Superior temporal gyrus (tissue), 1 donor: Measurements from ENCODE around the gene ELAVL4.
"Not testable (repeated sequence)": the region's sequence is repeated elsewhere in the genome, so short reads cannot be mapped to it uniquely, and the experiment has no call there.

Experiments used
- DNase-seq: peaks from one replicate; pipeline ENCODE4 v3.0.0-alpha.2; 2016; ENCODE audit errors: extremely low spot score

ELAVL4 gene

DNA sequence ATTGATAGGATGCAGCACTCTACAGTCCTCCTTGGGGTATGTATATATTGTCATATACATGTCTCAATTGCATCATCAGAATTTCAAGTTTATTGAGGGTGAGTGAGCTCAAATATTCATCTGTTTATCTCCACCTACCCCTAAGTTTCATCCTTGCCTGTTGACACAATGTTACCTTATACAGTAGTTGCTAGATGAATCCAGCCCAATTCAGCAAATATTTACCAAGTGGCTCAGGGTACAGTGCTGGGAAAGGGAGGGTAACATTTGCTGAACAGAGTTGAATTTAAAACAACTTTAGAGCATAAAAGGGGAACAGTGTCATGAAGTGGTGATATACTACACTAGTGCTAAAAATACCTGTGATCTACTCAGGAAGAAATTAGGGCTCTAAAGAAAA is 14.4 kb downstream of the ELAVL4 start:
- no peak for DNase-seq

DNA sequence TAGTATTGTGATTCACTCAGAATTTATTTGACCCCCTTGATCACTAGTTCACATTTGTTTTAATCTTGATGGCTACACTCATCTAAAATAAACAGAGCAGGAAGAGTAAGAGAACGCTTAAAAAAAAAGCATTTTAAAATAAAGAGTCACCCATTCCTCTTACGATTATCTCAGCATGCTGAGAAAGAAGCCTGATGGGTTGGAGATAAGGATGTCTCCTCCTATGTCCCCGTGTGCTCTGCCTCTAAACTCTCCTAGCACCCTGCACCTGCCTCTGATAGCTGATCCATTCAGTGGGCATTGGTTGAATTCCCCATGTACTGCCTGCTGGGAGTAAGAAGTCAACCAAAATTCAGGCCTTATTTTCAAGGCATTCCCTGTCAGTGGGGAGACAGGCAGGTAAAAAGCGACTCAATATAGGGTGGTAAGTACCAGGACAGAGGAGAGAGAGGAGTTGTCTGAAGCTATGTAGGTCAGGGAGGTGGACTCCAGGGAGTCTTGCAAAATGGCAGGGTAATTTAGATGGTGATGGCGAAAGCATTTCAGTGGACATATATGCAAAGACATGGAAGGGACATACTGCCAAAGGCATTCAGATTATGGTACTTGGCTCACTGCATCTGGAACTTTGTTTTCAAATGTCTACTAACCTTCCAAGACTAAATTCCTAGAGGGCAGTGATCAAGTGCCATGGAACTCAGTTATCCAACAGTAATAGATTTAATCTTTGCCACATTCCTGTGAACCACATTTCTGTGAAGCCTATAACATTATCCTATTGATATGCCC is 18.4 kb downstream of the ELAVL4 start:
- no peak for DNase-seq

DNA sequence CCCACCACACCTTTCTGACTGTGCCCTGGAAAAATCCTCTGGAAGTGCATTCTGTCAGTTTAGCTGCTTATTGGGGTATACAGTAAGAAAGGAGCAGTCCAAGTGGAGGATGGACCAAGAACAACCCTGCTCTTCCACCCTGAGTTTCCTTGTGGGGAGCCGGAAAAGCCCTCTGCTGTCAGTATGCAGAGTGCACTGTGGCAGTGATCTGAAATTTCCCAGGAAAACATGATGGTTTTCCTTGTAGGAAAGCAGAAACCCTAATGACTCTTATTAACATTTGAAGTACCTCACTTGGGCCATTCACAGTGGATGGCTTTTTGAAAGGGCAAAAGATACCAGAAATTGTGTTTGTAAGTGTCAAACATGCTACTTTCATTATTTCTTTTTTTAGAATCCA is 20.5 kb downstream of the ELAVL4 start:
- DNase-seq: no peak

DNA sequence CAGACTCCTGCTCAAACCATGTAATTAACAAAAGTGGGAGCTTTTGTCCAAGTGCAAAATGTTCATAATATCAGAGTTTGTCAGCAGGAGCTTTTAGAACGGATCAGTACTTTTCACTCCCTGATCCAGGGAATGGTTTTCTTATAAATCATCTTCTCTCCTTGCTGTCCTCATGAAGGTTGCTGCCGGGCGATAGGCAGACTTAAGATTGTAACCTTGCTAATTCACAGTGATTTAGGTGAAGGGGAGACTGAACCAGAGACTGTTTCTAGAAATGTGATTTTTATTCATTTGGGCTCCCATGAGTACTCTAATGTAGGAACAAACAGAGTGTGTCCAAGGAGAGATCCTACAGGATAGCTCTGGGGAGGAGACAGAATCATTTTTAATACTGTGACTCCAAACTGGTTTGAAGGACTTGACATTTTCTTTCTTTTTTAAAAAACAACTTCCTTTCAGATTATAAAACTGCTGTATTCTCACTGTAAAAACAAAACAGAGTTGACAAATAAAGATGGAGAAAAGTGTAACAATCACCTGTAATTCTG is 23.7 kb downstream of the ELAVL4 start:
- no peak for DNase-seq

DNA sequence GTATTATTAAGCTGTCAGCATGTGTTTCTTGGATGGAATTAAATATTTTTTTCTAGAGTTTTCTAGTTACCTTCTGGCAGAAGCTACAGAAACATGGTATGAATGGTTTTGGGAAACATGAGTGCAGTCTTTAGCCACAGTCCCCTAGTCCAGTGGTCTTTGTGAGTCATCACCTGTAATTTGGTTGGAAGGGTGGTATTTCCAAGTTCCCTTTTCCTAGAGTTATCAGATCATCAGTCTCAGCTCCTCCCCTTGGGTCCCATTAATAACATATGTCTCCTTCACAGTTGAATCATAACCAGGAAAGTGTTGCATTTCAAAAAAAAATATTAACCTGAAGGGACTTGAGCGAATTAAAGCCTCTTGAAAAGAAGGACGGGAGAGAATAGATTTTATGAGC is 27.0 kb downstream of the ELAVL4 start:
- DNase-seq: no peak

DNA sequence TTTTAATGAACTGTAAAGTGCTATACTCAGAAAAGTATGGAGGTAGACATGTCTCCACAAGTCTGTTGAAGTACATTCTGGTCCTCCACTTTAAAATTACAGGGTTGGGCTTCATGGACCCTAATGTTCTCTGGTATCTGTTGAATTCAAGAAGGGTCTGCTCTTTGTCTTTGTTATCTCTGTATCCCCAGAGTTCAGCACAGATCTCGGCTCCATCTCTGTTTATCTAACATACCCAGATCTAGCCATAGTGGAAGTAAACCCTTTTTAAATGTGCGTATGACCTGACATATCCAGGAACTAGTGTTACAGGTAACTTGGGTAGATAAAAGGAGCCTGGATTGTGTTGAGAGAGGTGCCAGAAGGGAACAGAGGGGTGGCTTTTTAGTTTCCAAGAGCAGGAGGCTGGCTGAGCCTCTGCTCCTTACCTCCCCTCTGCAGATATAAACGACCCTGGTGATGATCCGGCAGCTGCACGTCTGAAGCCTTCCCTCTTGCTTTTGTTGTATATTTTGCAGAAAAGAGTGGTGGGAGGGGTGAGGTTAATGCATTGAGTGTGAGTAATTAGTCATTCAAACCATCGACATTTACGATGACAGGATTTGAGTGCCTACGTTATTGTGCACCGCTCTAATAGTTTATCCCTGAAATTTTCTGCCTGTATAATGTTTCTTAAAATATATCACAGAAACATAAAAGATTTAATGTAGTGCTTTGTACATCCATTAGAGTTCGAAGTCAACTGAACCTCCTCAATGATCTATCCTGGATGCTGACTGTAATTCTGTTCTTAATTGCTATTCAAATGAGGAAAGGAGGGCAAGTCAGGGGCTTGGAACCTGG is 30.8 kb downstream of the ELAVL4 start:
- DNase-seq: no peak

DNA sequence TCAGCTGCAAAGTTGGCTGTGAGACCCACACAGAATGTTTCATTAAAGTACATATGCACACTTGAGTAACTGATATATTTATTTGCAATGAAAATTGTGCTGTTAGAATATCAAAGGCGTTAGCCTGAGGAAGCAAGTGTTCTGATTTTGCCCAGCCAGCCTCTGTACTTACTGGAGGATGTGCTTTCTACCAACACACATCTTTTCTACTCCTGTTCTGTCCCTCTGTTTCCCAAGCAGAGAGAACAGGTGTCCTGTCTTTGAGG is 31.4 kb downstream of the ELAVL4 start:
- no peak for DNase-seq

DNA sequence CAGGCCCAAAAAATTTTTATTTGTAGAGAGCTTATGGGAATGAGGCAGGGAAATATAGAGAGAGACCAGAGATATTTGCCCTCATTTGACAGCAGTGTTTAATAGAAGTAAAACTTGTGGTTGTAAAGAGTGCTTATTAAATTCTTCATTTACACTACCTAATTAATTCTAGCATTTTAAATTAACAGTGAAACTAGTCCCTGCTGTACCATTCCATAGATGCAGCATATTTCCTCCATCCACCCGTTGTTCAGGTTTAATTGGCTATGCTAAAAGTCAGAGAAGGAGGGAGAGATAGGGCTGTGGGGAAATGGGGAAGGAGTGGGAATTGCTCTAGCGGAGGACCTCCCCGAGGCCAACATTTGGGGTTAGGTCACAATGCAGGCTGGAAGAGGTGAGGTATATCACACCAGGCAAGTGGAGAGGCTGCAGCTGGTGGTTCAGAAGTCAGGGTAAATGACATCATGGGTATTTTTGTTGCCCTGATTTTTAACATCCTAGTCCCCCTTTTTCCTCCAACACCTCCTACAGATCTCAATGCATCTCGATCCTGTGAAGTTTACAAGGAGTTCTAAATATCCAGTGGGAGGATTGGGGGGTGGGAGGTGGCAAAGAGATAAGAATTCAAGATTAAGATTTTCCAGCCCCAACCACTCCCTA is 38.6 kb downstream of the ELAVL4 start:
- DNase-seq: no peak

DNA sequence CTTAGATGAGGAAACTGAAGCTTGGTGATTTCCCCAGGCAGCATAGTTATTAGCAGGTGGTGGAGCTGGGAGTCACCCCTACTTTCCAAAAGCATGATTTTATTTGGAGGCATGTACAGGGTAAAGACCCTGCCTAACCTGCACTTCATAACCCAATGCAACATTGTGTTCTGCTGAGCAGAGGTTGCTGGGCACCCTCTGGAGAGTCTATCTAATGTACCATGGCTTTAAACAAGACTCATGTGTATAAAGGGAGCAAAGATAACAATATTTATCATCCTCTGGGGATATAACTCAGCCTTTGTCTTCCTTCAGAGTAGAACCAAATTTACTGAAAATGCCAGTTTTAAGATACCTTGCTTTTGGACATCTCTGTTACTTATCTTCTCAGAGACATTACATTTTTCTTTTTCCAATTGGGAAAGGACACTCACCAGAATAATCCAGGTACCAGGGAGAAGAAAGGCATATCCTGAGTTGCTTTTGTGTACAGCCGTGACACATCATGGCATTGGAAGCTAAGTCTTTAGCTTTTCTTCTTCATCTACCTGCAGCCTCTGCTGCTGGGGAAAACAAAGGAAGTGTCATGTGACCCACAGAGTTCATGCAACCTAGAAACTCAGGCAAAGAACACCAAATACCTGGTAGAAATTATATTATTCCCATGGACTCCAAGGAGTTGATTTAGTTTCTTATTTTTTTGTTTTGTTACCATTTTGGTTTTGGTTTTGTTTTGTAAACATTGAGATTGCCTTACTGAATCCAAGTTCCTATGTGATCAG is 39.6 kb downstream of the ELAVL4 start:
- no peak for DNase-seq

DNA sequence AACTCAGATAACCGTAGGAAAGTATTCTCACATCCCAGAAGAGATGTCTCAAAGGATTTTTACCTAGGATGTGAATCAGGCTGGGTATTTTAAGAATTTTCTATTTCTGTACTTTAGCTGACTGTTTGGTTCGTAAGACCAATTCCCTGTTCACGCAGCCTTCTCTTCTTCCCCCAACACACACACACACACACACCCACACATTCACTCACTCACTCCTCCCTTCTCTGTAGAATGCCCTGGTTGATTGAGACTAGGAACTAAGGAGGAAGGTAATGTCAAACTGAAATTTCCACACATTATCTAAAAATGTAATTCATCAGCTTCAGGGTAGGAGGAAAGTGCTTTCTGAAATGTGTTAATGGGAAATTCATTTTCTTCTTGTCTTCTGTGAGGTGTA is 43.5 kb downstream of the ELAVL4 start:
- DNase-seq: no peak

DNA sequence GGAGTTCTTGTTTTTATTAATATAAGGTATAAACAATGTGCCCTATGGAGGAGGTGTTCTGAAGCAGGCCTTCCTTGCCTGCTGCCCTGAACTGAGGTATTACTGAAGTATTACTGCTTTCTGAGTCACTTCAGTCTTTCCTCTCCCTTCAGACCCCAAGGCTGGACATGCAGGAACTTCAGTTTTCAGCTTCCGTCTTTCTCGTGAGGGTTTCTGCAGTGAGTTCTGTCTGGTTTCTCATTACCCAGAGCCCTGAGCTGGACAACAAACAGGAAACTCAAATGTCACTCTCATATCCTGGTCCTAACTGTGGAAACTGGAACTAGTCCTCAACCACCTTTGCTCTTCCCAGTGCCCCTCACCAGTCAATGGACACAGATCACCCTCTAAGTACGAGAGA is 46.8 kb downstream of the ELAVL4 start:
- DNase-seq: no peak

DNA sequence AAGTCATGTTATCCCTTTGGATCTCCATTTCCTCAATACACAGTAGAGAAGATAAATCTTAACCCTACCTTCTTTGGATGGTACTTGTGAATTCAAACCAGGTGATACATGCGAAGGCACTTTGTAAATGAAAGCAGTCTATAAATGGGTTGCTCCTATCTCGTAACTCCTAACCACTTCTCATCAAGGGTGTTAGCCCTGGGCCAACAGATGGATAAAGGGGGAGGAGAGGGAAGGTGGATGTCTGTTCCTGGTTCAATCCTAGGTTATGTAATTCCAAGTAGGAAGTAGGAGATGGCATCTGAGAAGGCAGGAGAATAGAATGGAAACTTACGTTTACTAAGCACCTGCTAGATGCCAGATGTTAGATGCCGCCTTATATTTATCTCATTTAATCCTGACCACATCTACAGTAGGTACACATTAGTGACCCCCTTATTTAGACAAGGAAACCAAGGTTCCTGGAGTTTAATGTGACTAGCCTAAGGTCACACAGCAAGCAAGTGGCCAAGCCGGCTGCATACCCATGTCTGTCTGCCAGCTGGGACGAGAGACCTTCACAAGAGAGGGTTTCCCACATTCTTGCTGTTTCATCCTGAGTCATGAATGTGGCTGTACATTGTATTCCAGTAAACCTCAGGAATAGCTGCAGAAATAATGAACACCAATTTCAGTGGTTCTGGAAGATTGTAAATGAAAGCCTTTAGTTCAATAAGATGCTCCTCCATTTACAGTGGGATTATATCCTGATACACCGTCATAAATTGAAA is 47.7 kb downstream of the ELAVL4 start:
- DNase-seq: no peak

DNA sequence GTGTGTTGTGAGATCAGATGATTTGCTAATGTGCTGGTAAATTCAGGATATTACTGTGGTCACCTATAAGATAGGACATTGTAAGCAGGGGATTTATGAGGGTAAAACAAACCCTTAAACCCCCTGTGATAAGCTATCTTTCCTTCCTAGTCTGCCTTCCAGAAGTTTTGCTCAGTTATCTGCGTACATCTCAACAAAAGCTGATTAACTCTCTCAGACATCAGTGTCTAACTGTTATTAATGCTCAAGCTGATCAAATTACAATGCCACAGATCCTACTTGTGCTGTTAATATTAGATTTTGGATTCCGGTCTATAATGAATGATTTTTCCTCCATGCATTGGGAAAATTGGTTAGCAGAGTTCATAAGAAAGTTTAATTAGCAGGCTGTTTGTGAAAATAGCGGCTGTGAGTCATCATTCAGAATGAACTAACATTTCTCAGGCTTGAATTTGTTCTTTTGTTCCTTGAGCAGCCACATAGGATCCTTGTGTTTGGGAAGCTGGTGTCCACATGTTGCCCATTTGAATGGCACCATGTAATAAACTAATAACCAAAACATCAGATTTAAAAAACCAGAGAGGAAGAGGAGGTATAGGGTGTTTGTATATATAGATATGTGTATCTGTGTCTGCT is 48.7 kb downstream of the ELAVL4 start:
- no peak for DNase-seq

DNA sequence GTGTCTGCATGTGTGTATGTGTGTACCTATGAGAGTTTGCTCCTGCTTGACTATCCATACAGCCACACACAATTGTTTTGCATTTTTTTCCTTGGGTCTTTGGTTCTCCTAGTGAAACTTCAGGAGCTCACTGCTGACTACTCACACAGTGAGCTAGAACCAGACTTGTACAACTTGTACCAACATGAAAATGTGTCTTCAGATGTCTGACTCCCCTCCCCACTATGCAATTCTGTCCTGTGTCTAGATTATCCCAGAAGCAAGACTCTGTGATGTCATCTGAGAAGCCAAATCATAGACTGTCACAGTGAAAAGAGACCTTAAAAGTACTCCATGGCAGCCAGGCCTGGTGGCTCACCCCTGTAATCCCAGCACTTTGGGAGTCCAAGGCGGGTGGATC is 49.7 kb downstream of the ELAVL4 start:
- no peak for DNase-seq

DNA sequence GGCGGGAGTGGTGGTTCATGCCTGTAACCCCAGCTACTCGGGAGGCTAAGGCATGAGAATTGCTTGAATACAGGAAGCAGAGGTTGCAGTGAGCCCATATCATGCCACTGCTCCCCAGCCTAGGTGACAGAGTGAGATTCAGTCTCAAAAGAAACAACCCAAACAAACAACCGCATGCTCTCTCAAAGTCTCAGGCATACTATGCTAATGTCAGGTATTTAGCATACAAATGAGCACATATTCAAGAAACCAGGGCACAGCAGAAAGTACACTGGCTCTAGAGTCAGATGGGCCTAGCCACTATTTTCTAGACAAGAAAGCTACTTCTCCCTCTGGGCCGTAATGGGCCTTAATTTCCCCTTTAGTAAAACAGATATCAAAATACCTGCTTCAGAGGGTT is 55.0 kb downstream of the ELAVL4 start:
- DNase-seq: no peak

DNA sequence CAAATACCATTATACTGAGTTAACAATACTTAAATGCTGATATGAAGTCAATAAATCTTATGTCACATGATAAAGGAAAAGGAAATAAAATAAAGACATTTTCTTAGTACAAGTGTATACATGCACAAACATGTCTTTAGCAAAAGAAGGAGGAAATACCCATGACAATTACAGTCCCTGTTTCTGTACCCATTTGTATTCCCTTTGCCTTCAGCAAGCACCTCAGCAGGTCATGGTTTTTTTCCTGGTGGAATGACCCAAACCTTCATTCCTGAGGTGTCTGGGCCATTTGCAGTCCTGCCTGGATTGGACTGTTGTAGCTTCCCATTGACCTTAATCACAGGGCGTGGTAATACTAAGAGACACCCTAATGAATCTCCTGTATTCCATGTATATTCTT is 57.6 kb downstream of the ELAVL4 start:
- DNase-seq: not testable (repeated sequence)

DNA sequence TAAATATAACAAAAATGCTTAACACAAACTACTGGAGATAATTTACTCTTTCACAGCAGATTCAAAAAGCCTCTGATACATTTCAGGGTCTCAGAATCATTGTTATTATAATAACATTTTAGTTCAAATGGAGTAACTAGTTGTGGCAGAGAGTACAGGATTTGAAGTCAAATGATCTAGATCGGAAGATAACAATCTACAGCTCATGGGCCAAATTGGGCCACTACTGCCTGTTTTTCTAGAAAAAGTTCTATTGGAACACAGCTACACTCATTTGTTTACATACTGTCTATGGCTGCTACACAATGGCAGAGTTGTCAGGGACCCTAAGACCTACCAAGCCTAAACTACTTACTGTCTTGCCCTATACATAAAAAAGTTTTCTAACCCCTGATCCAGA is 63.6 kb downstream of the ELAVL4 start:
- no peak for DNase-seq

DNA sequence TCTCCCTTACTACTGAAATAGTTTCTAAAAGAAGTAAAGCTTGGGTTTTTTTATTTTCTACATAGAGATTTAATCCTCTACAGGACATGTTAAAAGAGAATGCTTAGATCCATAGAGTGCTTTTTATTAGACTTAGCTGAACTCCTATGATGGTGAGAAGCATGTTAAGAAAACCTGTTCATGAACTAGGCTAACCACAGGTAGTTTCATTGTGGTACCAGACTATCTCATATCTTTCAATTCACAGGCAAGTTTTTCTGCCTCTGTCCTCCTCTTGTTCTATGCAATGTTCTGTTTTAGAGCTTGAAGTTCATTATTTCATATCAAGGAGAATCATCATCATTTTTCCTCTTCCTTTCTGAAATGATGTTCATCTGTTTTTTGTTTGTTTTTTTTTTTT is 65.4 kb downstream of the ELAVL4 start:
- no peak for DNase-seq

DNA sequence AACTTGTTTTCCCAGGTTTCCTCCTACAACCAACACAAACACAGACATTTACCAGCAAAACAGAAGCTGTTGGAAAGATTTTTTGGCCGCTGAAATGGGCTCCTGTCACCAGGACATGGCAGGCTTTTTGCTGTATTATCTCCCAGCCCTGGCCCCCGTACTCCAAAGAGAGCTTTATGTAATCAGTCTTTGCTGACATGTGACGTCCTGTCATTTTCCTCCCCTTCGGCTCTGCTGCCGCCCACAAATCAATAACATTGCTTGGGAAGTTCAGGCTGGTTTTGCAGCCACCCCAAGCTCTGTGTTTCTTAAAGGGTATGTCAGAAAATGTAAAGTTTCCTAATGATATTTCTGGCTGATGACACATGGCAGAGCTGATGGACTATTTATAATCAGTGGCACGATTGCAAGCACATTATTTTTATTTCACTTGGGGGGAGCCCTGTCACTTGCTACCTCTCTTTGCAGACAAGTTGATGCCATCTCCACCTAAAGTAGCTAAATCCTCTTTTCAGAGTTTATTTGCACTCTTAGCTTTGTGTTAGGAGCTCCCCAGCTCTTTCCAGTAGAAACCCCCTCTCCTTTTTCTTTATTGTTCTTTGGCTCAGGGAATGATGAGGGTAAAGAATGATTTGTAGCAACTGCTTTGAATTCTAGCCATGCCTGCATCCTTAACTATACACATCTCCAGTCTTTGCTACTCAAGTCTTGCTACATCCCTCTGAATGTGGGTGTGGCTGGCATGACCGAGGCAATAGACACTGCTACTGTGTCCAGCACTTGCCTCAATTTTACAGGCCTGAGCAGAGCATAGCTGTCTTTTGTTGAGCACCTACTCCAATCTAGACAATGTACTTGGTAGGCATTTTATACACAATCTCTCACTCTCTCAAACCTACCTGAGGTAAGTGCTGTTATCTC is 67.3 kb downstream of the ELAVL4 start:
- DNase-seq: peak; percentile 22

DNA sequence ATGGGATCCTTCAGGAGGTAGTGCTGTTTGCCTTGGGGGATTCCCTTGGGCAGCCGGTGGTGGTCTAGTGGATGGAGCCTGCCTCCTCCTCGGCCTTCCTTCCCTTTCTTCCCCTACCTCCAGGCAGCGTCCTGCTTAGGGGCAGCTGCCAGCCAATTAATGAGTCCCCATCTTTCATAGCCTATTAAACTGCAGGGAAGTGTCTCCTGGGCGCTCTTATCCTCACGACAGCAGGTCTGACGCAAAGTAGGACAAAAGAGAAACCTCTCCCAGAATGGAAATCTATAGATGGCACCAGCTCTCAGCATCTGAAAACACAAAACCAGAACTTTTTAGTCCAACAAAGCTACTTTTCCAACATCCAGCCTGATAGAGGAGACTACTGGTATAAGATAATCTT is 69.3 kb downstream of the ELAVL4 start:
- no peak for DNase-seq
